Prostate gland (tissue), 2 donors: Measurements from ENCODE around the gene CERKL.

Experiments used
- POLR2A ChIP-seq: fragments of 450-650 bp; IDR thresholded peaks from one replicate; pipeline ENCODE4 v1.6.1; 2016; ENCODE audit warnings: antibody characterized with exemption, mild to moderate bottlenecking
- POLR2AphosphoS5 ChIP-seq: sonication (generic); formaldehyde crosslinking; IDR thresholded peaks from one replicate; pipeline ENCODE4 v1.6.1; 2017; ENCODE audit warnings: antibody characterized with exemption
- TF ChIP-seq, protein P1 (sequence below), 4 experiments: fragments of 200-600 bp in 2 of 4; fragments of 450-650 bp in 2 of 4; sonication (generic) in 2 of 4; IDR thresholded peaks; 1 replicate in 3 of 4; 2 replicates in 1 of 4; pipeline ENCODE4 v1.5.1; 2016 to 2019; ENCODE audit warnings: antibody characterized with exemption in 4 of 4, mild to moderate bottlenecking in 2 of 4, moderate library complexity in 2 of 4

GRCh38 chr2:181623159-181623558 is 33.7 kb downstream of the CERKL start:
- TF ChIP-seq, protein P1, sequence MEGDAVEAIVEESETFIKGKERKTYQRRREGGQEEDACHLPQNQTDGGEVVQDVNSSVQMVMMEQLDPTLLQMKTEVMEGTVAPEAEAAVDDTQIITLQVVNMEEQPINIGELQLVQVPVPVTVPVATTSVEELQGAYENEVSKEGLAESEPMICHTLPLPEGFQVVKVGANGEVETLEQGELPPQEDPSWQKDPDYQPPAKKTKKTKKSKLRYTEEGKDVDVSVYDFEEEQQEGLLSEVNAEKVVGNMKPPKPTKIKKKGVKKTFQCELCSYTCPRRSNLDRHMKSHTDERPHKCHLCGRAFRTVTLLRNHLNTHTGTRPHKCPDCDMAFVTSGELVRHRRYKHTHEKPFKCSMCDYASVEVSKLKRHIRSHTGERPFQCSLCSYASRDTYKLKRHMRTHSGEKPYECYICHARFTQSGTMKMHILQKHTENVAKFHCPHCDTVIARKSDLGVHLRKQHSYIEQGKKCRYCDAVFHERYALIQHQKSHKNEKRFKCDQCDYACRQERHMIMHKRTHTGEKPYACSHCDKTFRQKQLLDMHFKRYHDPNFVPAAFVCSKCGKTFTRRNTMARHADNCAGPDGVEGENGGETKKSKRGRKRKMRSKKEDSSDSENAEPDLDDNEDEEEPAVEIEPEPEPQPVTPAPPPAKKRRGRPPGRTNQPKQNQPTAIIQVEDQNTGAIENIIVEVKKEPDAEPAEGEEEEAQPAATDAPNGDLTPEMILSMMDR (IDR thresholded peaks at IDR 0.05): no peak
- TF ChIP-seq POLR2AphosphoS5 (no peak), POLR2A (no peak)
